Fibroblast of lung (primary cell): ENCODE results near the gene SUPV3L1.

ENCODE experiments used
- CTCF ChIP-seq, 2 donors: IDR thresholded peaks in 1 of 2; conservative IDR thresholded peaks in 1 of 2; 1 replicate in 1 of 2; 2 replicates in 1 of 2; pipeline ENCODE4 v1.5.1; 2011 to 2012; ENCODE audit warnings: low read length in 2 of 2, control low read depth in 1 of 2, inconsistent platforms in 1 of 2, low read depth in 1 of 2, mild to moderate bottlenecking in 1 of 2
- EZH2 ChIP-seq: IDR thresholded peaks from 2 replicates; pipeline ENCODE4 v1.5.1; 2012; ENCODE audit warnings: low read length, control low read depth, mild to moderate bottlenecking; ENCODE audit errors: missing control alignments

- TF ChIP-seq CTCF (conservative IDR thresholded peaks at IDR 0.05 in 1 of 2, IDR thresholded peaks at IDR 0.05 in 1 of 2; ENCODE audit: low read depth in 1 of 2, low read length in 2 of 2): no peak
- no peak for TF ChIP-seq EZH2
These were observed 1.4 kb downstream of the SUPV3L1 start for GRCh38 chr10:69181433-69181832.
